Parathyroid adenoma (tissue), 2 donors: ENCODE results near the gene KRTAP5-1.

Experiments used
- H2AFZ ChIP-seq: fragments of 300-600 bp; sonication (generic); one replicate; pipeline ENCODE4 v1.7.0; 2017; ENCODE audit warnings: antibody characterized with exemption, mild to moderate bottlenecking
- H3K27ac ChIP-seq: fragments of 300-600 bp; sonication (generic); one replicate; pipeline ENCODE4 v1.7.0; 2017
- H3K27me3 ChIP-seq: fragments of 300-600 bp; sonication (generic); one replicate; pipeline ENCODE4 v1.7.0; 2017; ENCODE audit warnings: low read length; ENCODE audit not compliant: control insufficient read depth, insufficient read depth
- H3K36me3 ChIP-seq: fragments of 300-600 bp; sonication (generic); one replicate; pipeline ENCODE4 v1.7.0; 2017; ENCODE audit warnings: low read length; ENCODE audit not compliant: control insufficient read depth, insufficient read depth
- H3K4me1 ChIP-seq: fragments of 300-600 bp; sonication (generic); one replicate; pipeline ENCODE4 v1.7.0; 2017; ENCODE audit warnings: control low read depth
- H3K4me2 ChIP-seq: fragments of 300-600 bp; sonication (generic); one replicate; pipeline ENCODE4 v1.7.0; 2017; ENCODE audit warnings: low read length
- H3K4me3 ChIP-seq: fragments of 300-600 bp; sonication (generic); one replicate; pipeline ENCODE4 v1.7.0; 2017; ENCODE audit warnings: low read depth, low read length
- H3K79me2 ChIP-seq: fragments of 300-600 bp; sonication (generic); one replicate; pipeline ENCODE4 v1.7.0; 2017; ENCODE audit warnings: control low read depth
- H3K9ac ChIP-seq: fragments of 300-600 bp; sonication (generic); one replicate; pipeline ENCODE4 v1.7.0; 2017; ENCODE audit warnings: mild to moderate bottlenecking
- H3K9me3 ChIP-seq: fragments of 300-600 bp; sonication (generic); one replicate; pipeline ENCODE4 v1.7.0; 2017; ENCODE audit warnings: low read length; ENCODE audit not compliant: control insufficient read depth
- CTCF ChIP-seq: fragments of 300-600 bp; sonication (generic); IDR thresholded peaks from one replicate; pipeline ENCODE4 v1.7.0; 2017; ENCODE audit warnings: antibody characterized with exemption, mild to moderate bottlenecking
- donor health status: primary hyperparathyroidism.

KRTAP5-1 gene

GRCh38 chr11:1549338-1550330 lies 35.4 kb downstream of the KRTAP5-1 start:
- Histone ChIP-seq H3K9ac (no peak overlapping the region), H3K4me2 (no peak overlapping the region), H3K4me1 (no peaks in the 10 kb centered on the region), H3K27me3 (no peaks in the 10 kb centered on the region), H3K9me3 (no peaks in the 10 kb centered on the region), H3K27ac (peak overlapping the region; percentile 82), H3K79me2 (no peaks in the 10 kb centered on the region), H3K4me3 (no peak overlapping the region), H2AFZ (no peak overlapping the region), H3K36me3 (no peaks in the 10 kb centered on the region)
- TF ChIP-seq CTCF = no peak

- Histone ChIP-seq H3K4me1 (no peaks in the 10 kb centered on the region), H3K9me3 (no peaks in the 10 kb centered on the region), H3K4me2 (peak overlapping the region; percentile 63), H3K9ac (no peak overlapping the region), H3K36me3 (no peaks in the 10 kb centered on the region), H2AFZ (peak overlapping the region; percentile 64), H3K79me2 (no peaks in the 10 kb centered on the region), H3K27me3 (no peaks in the 10 kb centered on the region), H3K27ac (peak overlapping the region; percentile 82), H3K4me3 (peak overlapping the region; percentile 22)
- TF ChIP-seq CTCF = no peak
These were observed 36.6 kb downstream of the KRTAP5-1 start for GRCh38 chr11:1548221-1549070.

GRCh38 chr11:1547467-1548098 lies 37.5 kb downstream of the KRTAP5-1 start:
- Histone ChIP-seq H3K79me2 (no peaks in the 10 kb centered on the region), H2AFZ (peak overlapping the region; percentile 64), H3K27ac (peak overlapping the region; percentile 82), H3K9ac (no peak overlapping the region), H3K9me3 (no peaks in the 10 kb centered on the region), H3K27me3 (no peaks in the 10 kb centered on the region), H3K4me2 (peak overlapping the region; percentile 63), H3K4me3 (peak overlapping the region; percentile 44), H3K4me1 (no peaks in the 10 kb centered on the region), H3K36me3 (no peaks in the 10 kb centered on the region)
- TF ChIP-seq CTCF = no peak

GRCh38 chr11:1546536-1547466 lies 38.3 kb downstream of the KRTAP5-1 start:
- Histone ChIP-seq H3K9ac (no peak overlapping the region), H3K4me3 (peak overlapping the region; percentile 44), H3K4me2 (peak overlapping the region; percentile 63), H2AFZ (peak overlapping the region; percentile 64), H3K4me1 (no peaks in the 10 kb centered on the region), H3K36me3 (no peaks in the 10 kb centered on the region), H3K27ac (peak overlapping the region; percentile 82), H3K79me2 (no peaks in the 10 kb centered on the region), H3K27me3 (no peaks in the 10 kb centered on the region), H3K9me3 (no peaks in the 10 kb centered on the region)
- peak; percentile 63 for TF ChIP-seq CTCF
